HG03565 (cell line): ENCODE data around the gene NMU.
"Not testable (repeated sequence)": the region's sequence is repeated elsewhere in the genome, so short reads cannot be mapped to it uniquely, and the experiment has no call there.

ENCODE experiments used
- ATAC-seq: cut with Tn5 transposase; IDR thresholded peaks from one replicate; pipeline ENCODE4 v1.9.1; 2021; ENCODE audit warnings: mild to moderate bottlenecking, moderate library complexity; ENCODE audit not compliant: unreplicated experiment

The NMU gene

DNA sequence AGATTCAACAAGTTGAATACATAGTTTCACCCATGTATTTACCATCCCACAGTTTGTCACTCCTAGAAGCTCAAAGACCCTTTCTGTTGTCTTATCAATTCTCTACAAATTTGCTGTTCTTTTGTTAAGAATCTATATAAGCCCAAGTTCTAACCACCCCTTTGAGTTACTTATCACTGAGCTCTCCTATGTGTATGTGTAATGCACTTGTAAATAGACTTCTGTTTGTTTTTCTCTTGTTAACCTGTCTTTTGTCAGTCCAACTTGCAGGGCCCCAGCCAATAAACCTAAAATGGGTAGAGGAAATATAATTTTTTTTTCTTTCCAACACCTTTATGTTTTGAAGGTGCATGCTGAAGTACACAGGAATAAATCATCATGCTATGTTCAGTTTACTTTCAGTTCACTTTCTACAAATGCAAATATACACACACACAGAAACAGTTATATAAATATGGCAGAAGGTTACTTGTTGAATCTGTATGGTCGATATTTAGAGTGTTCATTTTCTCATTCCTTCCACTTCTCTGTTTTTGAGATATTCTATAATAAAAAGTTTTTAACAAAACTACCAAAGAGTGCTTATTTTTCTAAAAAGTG, 67.1 kb downstream of the NMU start:
- ATAC-seq, result peak; percentile 70

DNA sequence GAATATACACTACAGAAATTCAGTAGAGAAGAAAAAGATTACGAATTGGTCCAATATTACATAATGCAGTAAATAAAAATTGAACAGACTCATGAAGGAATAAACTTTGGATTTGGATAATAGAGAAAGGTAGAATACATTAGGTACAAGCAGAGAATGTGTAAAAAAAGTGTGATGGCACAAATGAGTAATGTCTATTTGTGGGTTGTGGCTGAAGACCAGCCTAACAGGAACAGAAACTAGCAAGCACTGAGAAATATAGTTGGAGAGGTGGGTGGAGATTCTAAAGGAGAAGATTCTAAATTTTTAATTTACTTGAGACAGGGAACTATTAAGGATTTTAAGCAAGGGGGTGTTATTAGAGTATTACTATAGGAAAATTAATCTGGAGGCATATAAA, 74.2 kb downstream of the NMU start:
- ATAC-seq, result peak; percentile 100

DNA sequence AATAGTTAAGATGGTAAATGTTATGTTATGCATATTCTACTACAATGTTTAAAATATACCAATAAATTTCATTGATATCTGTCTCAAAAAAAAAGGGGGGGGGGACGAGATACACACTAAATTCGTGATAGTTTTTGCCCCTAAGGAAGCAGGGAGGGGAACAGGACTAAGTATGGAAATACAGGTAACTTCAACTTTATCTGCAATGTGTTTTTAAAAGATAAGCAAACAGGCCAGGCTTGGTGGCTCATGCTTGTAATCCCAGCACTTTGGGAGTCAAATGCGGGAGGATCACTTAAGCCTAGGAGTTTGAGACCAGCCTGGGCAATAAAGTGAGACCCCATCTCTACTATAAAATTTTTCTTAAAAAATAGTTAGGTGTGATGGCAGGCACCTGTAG, 76.0 kb downstream of the NMU start:
- ATAC-seq, result no peak

DNA sequence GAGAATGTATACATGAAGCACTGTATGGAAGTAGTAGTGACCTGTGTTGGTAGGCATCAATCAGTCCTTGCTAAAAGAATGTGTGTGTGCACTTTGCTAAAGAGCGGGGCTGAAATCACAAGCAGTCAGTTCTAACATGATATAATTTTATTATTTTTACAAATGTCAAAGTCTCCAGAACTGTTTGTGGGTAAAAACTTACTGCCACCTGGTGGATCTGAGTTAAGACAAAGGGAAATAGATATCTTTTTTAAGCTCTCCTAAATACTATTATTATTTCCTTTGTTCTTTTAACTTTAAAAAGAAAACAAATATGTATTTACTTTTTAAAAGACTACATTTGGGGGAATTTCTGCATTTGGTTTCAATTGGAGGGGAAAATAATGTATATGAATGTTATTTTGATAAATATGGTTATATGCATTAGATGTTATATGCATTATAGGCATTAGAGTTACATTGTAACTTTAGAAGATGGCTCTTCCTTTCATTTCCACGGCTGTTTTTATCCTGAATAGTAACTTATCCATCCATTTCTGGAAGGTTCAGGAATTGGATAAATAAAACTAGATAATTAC, 81.6 kb downstream of the NMU start:
- ATAC-seq, result no peak

DNA sequence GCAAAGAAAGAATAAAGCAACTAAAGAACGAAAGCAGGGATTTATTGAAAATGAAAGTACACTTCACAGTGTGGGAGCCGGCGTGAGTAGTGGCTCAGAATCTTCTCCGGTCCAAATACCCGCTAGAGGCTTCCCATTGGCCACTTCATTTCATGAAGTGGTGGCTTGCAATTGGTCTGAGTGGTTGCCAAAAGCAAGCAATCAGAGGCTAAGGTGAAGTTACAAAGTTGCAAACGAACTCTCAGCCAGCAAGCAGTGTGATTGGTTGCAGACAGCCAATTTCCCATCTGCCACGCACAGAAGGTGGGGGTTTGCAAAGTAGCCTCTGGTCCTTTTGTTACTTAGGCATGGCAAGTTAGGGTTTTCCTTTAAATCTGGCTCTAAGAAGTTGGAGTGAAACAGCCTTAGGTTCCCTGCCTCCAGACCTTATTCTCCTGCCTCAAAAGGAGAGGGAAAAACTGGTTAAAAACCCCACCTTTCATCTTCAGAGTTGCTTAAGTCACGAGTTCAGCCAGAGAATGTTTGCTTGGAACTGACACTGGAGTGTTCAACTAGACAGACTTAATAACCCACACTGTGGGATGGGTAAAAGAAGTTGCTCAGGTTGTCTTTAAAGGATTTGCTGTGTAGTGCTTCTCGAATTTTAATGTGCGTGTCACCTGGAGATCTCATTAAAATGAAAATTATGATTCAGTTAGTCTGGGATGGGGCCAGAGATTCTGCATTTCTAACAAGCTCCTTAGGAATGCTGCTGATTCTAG, 82.5 kb downstream of the NMU start:
- peak; percentile 59 for ATAC-seq

DNA sequence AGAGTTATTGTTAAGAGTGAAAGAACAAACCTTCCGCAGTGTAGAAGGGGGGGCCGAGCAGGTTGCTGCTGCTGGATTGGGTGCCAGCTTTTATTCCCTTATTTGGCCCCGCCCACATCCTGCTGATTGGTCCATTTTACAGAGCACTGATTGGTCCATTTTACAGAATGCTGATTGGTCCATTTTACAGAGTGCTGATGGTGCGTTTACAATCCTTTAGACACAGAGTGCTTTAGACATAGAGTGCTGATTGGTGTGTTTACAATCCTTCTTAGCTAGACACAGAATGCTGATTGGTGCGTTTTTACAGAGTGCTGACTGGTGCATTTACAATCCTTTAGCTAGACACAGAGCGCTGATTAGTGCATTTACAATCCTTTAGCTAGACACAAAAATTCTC, 84.1 kb downstream of the NMU start:
- ATAC-seq, result not testable (repeated sequence)

DNA sequence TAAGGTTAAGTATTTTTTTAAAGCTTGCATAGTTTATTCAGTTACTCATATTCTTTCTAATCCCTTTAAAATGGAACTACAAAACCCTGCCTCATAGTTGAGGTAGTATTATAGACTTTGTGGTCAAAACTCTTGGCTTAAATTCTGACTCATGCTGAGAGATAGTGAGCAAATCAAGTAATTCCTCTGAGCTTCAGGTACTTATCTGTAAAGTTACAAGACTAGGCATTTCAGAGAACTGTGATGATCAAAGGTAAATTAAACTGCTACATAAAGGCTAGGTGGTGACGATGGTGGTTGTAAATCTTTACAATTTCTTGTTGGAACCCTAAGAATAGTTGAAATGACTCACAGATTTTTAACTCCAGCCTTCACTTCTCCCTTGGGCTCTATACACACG, 86.2 kb downstream of the NMU start:
- ATAC-seq, result no peak

DNA sequence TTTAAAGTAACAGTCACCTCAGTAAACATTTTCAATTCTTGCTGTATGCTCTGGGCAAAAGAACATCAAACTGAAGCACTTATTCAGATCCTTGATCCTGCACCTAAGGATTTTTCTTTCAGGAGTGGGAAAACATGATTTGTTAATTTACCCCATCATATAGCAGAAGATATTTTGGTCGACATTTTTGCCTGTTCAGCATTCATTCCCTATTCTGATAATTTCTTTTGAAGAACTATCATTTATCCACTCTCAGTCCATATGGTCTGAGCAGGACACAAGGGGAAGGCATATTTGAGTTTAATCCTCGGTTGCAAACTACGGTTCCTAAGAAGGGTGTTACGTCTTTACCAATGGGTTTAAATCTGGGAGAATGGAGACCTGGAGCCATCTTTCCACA, 88.2 kb downstream of the NMU start:
- no peak for ATAC-seq

DNA sequence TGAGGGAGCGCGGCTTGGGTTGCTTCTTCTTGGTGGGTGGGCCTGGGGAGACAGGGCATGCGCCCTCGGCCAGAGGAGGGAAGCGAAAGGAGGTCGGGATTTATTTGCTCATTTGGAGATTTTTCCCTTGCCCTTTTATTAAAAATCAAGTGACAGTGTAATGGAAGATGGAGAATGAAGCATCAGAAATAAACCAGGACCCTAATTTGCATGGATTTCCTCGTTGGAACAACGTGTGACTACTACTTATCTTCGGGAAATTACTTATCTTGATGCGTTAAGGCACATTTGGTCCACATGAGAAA, 88.7 kb downstream of the NMU start:
- no peak for ATAC-seq

DNA sequence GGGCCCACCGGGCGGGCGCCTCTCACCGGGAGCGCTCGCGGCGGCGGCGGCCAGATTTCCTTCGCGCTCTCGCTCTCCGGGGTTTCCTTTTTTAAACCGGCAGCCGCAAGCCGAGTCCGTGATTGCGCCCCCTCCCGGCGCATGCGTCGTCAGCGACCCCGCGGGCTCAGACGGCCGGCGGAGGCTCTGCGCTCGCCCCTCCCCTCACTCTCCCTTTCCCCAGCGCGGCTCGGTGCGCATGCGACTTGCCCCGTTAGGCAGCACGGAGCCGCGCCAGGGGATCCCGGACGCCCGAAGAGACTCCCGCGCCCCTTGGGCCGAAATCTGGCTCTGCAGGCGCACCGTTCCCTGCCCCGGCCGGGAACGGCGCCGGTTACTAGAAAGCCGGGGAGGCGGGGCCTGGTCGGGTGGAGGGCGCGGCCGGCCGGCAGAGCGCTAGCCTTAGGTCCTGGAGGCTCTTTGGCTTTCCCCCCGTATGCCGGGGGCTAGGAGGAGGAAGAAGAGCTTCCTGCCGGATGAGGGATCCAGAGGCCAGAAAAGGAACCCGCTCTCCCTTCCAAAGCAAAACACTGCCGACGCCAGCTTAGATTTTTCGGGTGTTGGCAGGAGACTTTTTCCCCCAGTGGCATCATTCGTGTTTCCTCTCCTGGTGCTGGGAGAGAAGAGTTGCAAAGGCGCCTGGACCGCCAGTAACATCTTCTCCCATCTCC, 89.2 kb downstream of the NMU start, which contains the start of gene CLOCK:
TSS of gene CLOCK (minus strand) at position 154 of the 710 bp plus-strand sequence. CDS start 64,124 bp downstream, outside the sequence.
- peak; percentile 67 for ATAC-seq

DNA sequence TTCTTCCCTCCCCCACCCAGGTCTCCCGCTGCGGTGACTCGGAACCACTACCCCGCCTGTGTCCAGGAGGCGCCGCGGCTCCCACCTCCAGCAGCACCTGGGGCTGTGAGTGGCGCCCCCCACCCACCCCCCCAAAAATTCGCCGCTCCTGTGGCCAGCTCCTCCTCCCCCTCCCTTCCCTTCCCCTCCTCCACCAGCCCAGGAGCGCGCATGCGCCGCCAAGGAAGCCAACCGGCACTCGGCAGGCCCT, 89.7 kb downstream of the NMU start:
- ATAC-seq, result no peak

DNA sequence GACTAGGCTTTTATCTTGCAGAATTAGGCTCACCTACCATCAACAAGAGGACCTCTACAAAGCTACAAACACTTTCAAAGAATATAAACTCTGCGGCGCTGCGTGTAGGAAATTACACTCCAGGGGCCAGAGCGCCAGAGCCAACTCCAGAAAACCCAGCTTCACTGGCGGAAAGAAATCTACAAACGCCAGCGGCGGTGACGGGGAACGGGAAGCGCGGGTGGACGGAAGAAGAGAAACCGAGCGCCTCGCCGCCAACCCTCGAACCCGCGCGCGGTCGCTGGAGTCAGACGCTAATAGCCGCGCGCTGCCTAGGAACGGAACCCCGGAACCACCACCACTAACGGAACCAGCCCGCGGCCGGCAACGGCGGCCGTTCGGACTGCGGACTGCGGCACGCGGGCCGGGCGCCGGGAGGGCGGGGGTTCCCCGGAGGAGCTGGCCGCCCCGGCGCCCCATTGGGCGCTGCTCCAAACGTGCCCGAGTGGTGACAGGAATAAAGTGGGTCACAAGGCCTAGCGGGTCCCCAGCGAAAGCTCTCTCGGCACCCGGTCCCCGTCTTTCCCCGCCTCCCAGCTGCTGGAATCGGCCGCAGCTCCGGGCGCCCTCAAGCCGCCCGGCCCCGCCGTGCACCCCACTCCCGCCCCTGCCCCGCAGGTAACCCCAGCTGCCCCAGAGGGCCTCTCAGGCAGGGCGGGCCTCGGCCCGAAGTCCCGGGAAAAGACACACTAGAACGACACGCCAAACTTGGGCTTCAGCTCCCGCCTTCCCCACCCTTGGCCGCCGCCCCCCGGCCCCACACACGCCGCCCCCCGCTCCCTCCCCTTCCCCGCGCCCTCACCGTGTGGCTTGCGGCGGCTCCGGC, 90.2 kb downstream of the NMU start:
- ATAC-seq, result peak; percentile 29
